Measurements from ENCODE around the gene CFDP1.

The CFDP1 gene

GRCh38 chr16:75398333-75398732 is 35.0 kb downstream of the CFDP1 start:
- no peak for TF ChIP-seq SUZ12 (IDR thresholded peaks at IDR 0.05; ENCODE audit: extremely low read depth, insufficient read depth, insufficient read length)
- no peak for TF ChIP-seq ZNF274 (IDR thresholded peaks at IDR 0.05; ENCODE audit: low read depth, low read length)
- no peak for TF ChIP-seq YY1 (IDR thresholded peaks at IDR 0.05; ENCODE audit: insufficient read depth, insufficient read length)
- Histone ChIP-seq H3K36me3 (ENCODE audit: insufficient read depth, insufficient read length, low read length) (peaks cover 20% of the 10 kb centered on the region), H3K4me1 (ENCODE audit: insufficient read depth, insufficient read length) (no peaks in the 10 kb centered on the region), H3K9ac (ENCODE audit: insufficient read length, low read depth) (no peak overlapping the region), H3K9me3 (ENCODE audit: insufficient read depth, low read length) (no peaks in the 10 kb centered on the region), H3K27me3 (ENCODE audit: insufficient read depth, insufficient read length) (no peaks in the 10 kb centered on the region), H3K4me3 (ENCODE audit: insufficient read length, low read depth) (no peak overlapping the region)
- no peak for DNase-seq (ENCODE audit: low read depth, low spot score)

- no peak overlapping the region for H3K9ac ChIP-seq (ENCODE audit: insufficient read length, low read depth)
- no peaks in the 10 kb centered on the region for H3K27me3 ChIP-seq (ENCODE audit: insufficient read depth, insufficient read length)
- H3K4me1 ChIP-seq (ENCODE audit: insufficient read depth, insufficient read length), result no peaks in the 10 kb centered on the region
- H3K9me3 ChIP-seq (ENCODE audit: insufficient read depth, low read length), result no peaks in the 10 kb centered on the region
- TF ChIP-seq SUZ12 (IDR thresholded peaks at IDR 0.05; ENCODE audit: extremely low read depth, insufficient read depth, insufficient read length) (no peak), ZNF274 (IDR thresholded peaks at IDR 0.05; ENCODE audit: low read depth, low read length) (no peak), YY1 (IDR thresholded peaks at IDR 0.05; ENCODE audit: insufficient read depth, insufficient read length) (no peak)
- no peak overlapping the region for H3K4me3 ChIP-seq (ENCODE audit: insufficient read length, low read depth)
- DNase-seq (ENCODE audit: low read depth, low spot score), result no peak
- peaks cover 35% of the 10 kb centered on the region for H3K36me3 ChIP-seq (ENCODE audit: insufficient read depth, insufficient read length, low read length)
These were observed 38.4 kb downstream of the CFDP1 start for GRCh38 chr16:75394941-75395340.

- TF ChIP-seq SUZ12 (IDR thresholded peaks at IDR 0.05; ENCODE audit: extremely low read depth, insufficient read depth, insufficient read length) (no peak), ZNF274 (IDR thresholded peaks at IDR 0.05; ENCODE audit: low read depth, low read length) (no peak), YY1 (IDR thresholded peaks at IDR 0.05; ENCODE audit: insufficient read depth, insufficient read length) (no peak)
- Histone ChIP-seq H3K36me3 (ENCODE audit: insufficient read depth, insufficient read length, low read length) (peaks cover 49% of the 10 kb centered on the region), H3K4me1 (ENCODE audit: insufficient read depth, insufficient read length) (no peaks in the 10 kb centered on the region), H3K27me3 (ENCODE audit: insufficient read depth, insufficient read length) (no peaks in the 10 kb centered on the region), H3K9ac (ENCODE audit: insufficient read length, low read depth) (peak overlapping the region; percentile 17), H3K9me3 (ENCODE audit: insufficient read depth, low read length) (no peaks in the 10 kb centered on the region), H3K4me3 (ENCODE audit: insufficient read length, low read depth) (no peak overlapping the region)
- DNase-seq (ENCODE audit: low read depth, low spot score), result no peak
These were observed 40.4 kb downstream of the CFDP1 start for GRCh38 chr16:75392906-75393305.

DNA sequence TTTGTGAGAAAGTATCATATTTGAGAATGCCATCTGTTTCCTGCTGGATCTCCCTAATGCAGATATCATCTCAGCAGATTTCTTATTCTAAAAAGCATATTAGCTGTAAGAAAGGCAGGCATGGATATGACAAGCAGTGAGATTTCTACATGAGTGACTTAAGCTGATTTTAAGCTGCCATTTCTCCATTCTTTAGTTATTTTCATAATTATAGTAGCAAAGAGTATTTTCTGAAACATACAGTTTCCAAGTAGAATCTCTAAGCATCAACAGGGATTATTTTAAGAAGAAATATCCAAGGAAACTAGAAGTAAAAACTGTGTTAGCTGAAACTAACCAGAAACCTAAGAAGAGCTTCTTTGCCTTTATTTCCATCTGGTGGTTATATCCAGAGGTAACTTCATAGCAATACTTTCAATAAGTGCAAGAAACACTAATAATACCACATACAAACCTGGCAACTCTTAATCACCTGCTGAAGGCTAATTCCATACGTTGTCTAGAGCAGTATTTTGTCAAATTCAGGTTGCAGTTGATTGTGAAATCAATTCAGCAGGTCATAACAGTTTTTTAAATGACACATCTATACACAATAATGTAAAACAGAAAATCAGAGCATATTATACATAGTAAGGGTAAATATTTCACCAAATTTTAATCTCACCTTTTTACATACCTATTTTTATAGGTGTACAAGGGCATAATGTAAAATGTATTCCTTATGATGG is 42.2 kb downstream of the CFDP1 start:
- no peak for DNase-seq (ENCODE audit: low read depth, low spot score)
- Histone ChIP-seq H3K4me1 (ENCODE audit: insufficient read depth, insufficient read length) (no peaks in the 10 kb centered on the region), H3K36me3 (ENCODE audit: insufficient read depth, insufficient read length, low read length) (peaks cover 54% of the 10 kb centered on the region), H3K9me3 (ENCODE audit: insufficient read depth, low read length) (no peaks in the 10 kb centered on the region), H3K4me3 (ENCODE audit: insufficient read length, low read depth) (no peak overlapping the region), H3K27me3 (ENCODE audit: insufficient read depth, insufficient read length) (no peaks in the 10 kb centered on the region), H3K9ac (ENCODE audit: insufficient read length, low read depth) (no peak overlapping the region)
- TF ChIP-seq SUZ12 (IDR thresholded peaks at IDR 0.05; ENCODE audit: extremely low read depth, insufficient read depth, insufficient read length), result no peak
- no peak for TF ChIP-seq ZNF274 (IDR thresholded peaks at IDR 0.05; ENCODE audit: low read depth, low read length)
- TF ChIP-seq YY1 (IDR thresholded peaks at IDR 0.05; ENCODE audit: insufficient read depth, insufficient read length), result no peak

DNA sequence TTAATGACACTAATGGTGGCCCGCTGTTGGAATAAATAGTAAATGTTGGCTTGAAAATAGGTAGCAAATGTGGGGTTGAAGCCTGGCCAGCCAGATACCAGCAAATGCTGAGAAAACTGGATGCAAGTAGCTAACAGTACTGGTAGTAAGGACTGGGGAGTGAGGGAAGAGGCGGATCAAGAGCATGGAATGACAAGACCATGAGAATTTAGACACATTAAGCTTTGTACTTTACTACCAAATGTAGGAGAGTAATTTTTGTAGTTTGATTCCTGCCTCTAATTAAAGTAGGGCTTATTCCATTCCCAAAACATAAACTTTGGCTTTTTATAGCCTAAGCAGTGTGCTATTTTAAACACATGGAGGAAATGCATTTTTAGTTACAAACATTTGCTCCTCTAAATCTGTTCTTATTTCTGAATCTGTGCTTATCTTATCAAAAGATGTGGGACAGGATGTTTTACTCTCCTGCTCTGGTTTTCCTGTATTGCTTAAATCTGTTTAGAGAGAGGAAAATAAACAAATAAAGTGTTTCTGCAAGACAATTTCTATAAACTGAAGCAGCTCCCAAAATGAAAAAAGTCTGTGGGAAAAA is 44.1 kb downstream of the CFDP1 start:
- no peak for DNase-seq (ENCODE audit: low read depth, low spot score)
- Histone ChIP-seq H3K27me3 (ENCODE audit: insufficient read depth, insufficient read length) (no peaks in the 10 kb centered on the region), H3K9me3 (ENCODE audit: insufficient read depth, low read length) (no peaks in the 10 kb centered on the region), H3K4me1 (ENCODE audit: insufficient read depth, insufficient read length) (no peaks in the 10 kb centered on the region), H3K4me3 (ENCODE audit: insufficient read length, low read depth) (no peak overlapping the region), H3K9ac (ENCODE audit: insufficient read length, low read depth) (no peak overlapping the region), H3K36me3 (ENCODE audit: insufficient read depth, insufficient read length, low read length) (peaks cover 49% of the 10 kb centered on the region)
- TF ChIP-seq ZNF274 (IDR thresholded peaks at IDR 0.05; ENCODE audit: low read depth, low read length) (no peak), SUZ12 (IDR thresholded peaks at IDR 0.05; ENCODE audit: extremely low read depth, insufficient read depth, insufficient read length) (no peak), YY1 (IDR thresholded peaks at IDR 0.05; ENCODE audit: insufficient read depth, insufficient read length) (no peak)

DNA sequence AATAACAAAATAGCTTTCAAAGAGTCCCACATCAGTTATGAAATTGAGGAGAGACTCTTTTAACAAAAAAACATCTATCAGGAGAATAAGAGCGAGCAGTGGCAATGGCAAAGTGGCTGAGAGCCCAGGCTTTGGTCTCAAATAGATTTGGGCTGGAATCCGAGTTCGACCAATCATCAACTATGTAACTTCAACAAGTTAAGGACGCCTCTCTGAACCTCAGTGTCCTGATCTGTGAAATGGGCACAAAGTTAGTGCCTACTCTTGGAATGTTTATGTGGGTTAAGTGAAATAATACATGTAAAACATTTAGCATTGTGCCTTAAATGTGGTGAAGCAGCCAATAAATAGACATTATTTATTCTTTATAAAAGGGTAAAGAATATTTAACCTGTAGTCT is 45.4 kb downstream of the CFDP1 start:
- Histone ChIP-seq H3K4me1 (ENCODE audit: insufficient read depth, insufficient read length) (no peaks in the 10 kb centered on the region), H3K27me3 (ENCODE audit: insufficient read depth, insufficient read length) (no peaks in the 10 kb centered on the region), H3K9ac (ENCODE audit: insufficient read length, low read depth) (no peak overlapping the region), H3K36me3 (ENCODE audit: insufficient read depth, insufficient read length, low read length) (peaks cover 43% of the 10 kb centered on the region), H3K4me3 (ENCODE audit: insufficient read length, low read depth) (no peak overlapping the region), H3K9me3 (ENCODE audit: insufficient read depth, low read length) (no peaks in the 10 kb centered on the region)
- TF ChIP-seq ZNF274 (IDR thresholded peaks at IDR 0.05; ENCODE audit: low read depth, low read length), result no peak
- no peak for TF ChIP-seq YY1 (IDR thresholded peaks at IDR 0.05; ENCODE audit: insufficient read depth, insufficient read length)
- no peak for TF ChIP-seq SUZ12 (IDR thresholded peaks at IDR 0.05; ENCODE audit: extremely low read depth, insufficient read depth, insufficient read length)
- DNase-seq (ENCODE audit: low read depth, low spot score), result no peak

DNA sequence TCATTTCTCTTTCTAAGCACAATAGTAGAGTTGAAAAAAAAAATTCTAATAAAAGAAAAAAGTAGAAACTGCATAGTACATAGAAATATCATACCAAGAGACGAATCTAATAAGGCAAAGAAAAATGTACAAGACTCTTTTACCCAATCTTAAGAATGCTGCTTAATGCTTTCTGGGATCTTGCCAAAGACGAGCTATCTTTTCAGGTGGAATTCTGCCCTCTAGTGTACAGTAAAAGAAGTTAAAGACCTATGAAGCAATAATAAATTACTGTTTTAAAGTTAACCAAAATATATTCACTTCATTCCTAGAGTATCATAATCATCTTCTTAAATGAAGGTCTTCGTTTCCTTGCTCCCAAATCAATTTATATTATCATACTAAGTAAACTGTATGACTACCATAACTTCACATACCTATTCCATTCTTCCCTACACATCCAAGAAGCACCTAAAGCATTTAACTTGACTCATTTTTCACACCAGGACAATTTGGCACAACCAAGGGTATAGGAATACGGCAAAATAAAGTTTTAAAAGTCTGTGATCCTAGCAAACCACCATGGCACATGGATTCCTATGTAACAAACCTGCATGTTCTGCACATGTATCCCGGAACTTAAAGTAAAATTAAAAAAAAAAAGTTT is 47.7 kb downstream of the CFDP1 start:
- no peak overlapping the region for H3K9ac ChIP-seq (ENCODE audit: insufficient read length, low read depth)
- DNase-seq (ENCODE audit: low read depth, low spot score), result peak; percentile 32
- no peaks in the 10 kb centered on the region for H3K9me3 ChIP-seq (ENCODE audit: insufficient read depth, low read length)
- H3K36me3 ChIP-seq (ENCODE audit: insufficient read depth, insufficient read length, low read length), result peaks cover 38% of the 10 kb centered on the region
- no peaks in the 10 kb centered on the region for H3K4me1 ChIP-seq (ENCODE audit: insufficient read depth, insufficient read length)
- H3K4me3 ChIP-seq (ENCODE audit: insufficient read length, low read depth), result no peak overlapping the region
- H3K27me3 ChIP-seq (ENCODE audit: insufficient read depth, insufficient read length), result no peaks in the 10 kb centered on the region
- no peak for TF ChIP-seq YY1 (IDR thresholded peaks at IDR 0.05; ENCODE audit: insufficient read depth, insufficient read length)
- no peak for TF ChIP-seq SUZ12 (IDR thresholded peaks at IDR 0.05; ENCODE audit: extremely low read depth, insufficient read depth, insufficient read length)
- no peak for TF ChIP-seq ZNF274 (IDR thresholded peaks at IDR 0.05; ENCODE audit: low read depth, low read length)

Data from NT2/D1 (cell line).